Measurements from ENCODE around the gene LAMB1.
A peak's percentile ranks its signal among the peaks of the same experiment; 100 is the strongest.

Gene LAMB1

DNA sequence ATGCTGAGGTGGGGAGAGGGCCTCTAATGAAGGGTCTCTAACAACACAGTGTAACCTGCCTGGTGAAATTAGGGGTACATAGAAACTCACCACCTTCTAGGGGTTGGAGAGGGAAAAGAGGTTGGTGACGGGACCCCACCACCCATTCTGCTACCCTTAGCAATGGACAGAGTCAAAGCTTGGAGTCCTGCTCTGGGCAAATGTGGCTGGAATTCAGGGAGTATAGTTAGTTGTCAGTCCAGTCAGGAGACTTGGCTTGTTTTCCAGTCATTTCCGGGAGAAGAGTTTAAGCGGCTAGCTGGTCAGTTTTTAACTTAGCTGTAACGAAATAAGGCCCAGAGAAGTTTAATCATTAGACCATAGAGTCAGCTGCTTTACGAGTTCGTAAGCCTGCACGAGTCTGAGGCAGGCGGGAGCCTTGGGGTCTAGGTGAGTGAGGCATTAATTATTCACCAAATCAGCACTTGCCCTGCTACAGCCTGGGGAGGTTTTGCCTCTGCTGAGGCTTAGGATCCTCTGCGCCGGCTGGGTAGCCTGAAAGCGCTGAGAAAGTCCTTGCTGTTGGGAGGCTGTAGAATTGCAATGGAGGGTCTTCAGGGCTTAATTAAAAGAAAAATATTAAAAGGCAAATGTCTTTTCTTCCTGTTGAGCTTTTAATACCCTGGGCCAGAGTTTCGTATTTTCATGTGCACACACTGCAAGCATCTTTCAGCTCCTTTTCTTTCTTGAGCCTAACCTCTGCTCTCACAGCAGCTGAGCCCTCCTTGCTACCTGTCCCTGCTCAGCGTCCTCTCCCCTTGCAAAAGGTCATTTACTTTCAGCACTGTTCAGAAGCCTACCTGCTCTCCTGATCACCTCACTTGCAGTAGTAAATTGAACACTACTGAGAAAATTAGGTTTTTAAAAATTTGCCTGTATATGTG is 1.5 kb upstream of the LAMB1 start:
- TF ChIP-seq, protein P1, sequence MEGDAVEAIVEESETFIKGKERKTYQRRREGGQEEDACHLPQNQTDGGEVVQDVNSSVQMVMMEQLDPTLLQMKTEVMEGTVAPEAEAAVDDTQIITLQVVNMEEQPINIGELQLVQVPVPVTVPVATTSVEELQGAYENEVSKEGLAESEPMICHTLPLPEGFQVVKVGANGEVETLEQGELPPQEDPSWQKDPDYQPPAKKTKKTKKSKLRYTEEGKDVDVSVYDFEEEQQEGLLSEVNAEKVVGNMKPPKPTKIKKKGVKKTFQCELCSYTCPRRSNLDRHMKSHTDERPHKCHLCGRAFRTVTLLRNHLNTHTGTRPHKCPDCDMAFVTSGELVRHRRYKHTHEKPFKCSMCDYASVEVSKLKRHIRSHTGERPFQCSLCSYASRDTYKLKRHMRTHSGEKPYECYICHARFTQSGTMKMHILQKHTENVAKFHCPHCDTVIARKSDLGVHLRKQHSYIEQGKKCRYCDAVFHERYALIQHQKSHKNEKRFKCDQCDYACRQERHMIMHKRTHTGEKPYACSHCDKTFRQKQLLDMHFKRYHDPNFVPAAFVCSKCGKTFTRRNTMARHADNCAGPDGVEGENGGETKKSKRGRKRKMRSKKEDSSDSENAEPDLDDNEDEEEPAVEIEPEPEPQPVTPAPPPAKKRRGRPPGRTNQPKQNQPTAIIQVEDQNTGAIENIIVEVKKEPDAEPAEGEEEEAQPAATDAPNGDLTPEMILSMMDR (IDR thresholded peaks at IDR 0.05; ENCODE audit: insufficient read depth, low read length, missing control alignments) = no peak
- no peak overlapping the region; the same call in 1 of the 2 replicates for H3K4me3 ChIP-seq (ENCODE audit: low read depth, low read length)
- ChIA-PET POLR2A (interaction anchor here (0.7 to 2.9 kb wide), 2 partner anchors 10 to 56 kb away, joined by 3 to 12 read pairs; no protein-coding TSS in a partner anchor), CTCF (interaction anchor here (1.1 to 5.8 kb wide), 5 partner anchors 8 to 140 kb away, joined by 3 to 32 read pairs (median 6); no protein-coding TSS in a partner anchor)
- no peak for DNase-seq (ENCODE audit: low read depth, low spot score)

DNA sequence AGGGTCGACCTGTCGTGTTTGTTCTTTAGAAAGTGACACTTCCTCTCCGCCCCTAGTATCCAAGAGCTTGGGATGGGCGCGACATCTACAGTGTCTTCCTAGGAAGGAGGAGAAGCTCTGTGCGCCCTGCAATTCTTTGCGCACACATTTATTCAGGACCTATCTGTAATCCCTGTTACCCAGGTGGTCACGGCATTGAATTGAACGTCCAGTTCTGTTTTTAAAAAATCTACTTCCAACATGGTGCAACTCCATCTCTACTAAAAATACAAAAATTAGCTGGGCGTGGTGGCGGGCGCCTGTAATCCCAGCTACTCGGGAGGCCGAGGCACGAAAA is 606 bp upstream of the LAMB1 start:
- TF ChIP-seq, protein P1 (IDR thresholded peaks at IDR 0.05; ENCODE audit: insufficient read depth, low read length, missing control alignments) = no peak
- DNase-seq (ENCODE audit: low read depth, low spot score) = no peak
- H3K4me3 ChIP-seq (ENCODE audit: low read depth, low read length) = peak overlapping the region; percentile 82
- CTCF ChIA-PET = interaction anchor here (1.1 to 5.8 kb wide), 4 partner anchors 9 to 141 kb away, joined by 3 to 32 read pairs (median 4); no protein-coding TSS in a partner anchor
- POLR2A ChIA-PET = interaction anchor here (2.9 kb wide), 1 partner anchor 11 kb away, joined by 12 read pairs; no protein-coding TSS in a partner anchor

DNA sequence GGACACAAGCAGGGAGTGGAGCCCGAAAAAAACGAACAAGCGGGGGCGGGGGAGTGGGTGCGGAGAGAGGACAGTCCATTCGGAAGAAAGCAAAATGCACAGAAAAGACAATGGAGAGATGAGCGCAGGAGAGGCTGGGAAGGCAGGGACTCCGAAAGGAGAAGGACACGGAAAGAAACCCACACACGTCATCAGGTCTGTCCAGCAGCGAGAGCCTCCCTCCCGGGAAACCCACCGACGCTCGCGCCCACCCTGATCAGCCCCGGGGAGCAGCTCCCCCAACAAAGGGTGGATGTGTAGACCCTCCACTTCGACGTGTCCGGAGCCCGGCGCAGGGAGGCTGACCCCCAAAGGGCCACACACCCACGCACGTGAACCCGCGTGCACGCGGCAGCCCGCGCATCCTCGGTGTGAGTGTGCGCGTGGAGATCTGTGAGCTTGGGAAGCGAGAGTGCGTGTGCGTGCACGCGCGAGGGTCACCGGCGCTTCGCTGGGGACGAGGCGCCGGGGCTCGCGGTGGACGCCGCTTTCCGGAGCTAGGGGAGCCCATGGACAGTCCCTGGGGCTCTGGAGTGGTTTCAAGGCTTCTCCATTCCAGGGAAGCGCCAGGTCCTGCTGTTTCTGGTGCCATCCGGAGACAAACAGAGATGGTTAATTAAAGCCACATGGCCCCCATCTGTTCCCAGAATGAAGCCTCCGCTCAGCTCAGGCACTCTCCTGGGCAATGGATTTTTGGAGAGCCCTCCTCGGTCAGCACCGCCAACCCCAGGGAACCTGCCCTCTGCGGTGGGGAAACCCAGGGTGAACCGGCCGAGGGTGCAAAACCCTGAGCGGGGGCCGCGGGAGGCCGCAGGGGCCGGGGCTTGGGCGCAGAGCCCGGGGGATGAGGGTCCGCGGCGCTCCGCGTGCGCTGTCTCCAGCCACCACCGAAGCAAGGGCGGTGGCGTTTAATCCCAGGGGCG is 916 bp downstream of the LAMB1 start:
- CTCF ChIA-PET = interaction anchor here (0.5 to 5.8 kb wide), 6 partner anchors 12 to 144 kb away, joined by 3 to 33 read pairs (median 3); no protein-coding TSS in a partner anchor
- POLR2A ChIA-PET = interaction anchor here (0.7 to 2.9 kb wide), 4 partner anchors 13 to 599 kb away, joined by 4 to 12 read pairs (median 5); no protein-coding TSS in a partner anchor
- peak overlapping the region; percentile 82 for H3K4me3 ChIP-seq (ENCODE audit: low read depth, low read length)
- TF ChIP-seq, protein P1 (IDR thresholded peaks at IDR 0.05; ENCODE audit: insufficient read depth, low read length, missing control alignments) = no peak
- no peak for DNase-seq (ENCODE audit: low read depth, low spot score)

DNA sequence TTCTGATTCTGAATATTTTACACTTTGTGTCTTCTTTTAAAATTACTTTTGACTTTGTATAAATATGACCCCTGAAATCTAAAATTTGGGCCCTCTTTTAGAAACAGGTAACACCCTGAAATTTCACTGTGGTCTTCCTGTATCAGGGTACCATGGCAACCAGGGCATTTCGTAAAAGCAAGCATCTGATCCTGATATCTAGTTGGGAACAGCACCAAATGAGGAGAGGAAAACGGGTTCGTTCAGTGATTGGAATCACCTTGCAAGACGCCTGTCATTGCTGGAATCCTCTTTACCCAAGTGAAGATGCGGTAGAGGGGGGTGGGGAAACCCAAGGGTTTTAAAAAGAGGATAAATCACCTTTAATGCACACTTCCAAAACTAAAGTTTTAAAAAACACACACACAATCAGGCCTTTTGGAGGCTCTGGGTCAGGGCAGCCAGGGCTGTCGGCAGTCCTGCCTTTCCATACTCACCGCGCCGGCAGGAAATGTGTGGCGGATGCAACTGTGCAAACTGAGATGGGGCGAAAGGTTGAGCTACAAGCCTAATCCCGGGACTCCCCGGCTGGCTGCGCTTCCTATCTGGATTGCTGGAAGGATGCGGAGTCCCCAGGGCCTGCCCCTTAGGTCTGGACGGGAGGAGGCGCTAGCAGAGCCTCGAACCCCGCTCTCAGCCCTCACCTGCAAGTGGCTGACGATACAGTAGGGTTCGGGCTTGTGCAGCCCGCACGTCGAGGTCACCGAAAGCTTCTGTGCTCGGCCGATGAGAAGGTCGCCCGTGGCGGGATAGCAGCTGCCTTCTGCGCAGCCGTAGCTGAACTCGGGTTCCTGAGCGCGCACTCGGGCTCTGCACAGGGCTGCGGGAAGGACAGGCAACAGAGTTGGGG is 1.8 kb downstream of the LAMB1 start:
- CTCF ChIA-PET = interaction anchor here (0.5 to 5.8 kb wide), 5 partner anchors 10 to 145 kb away, joined by 3 to 33 read pairs (median 3); no protein-coding TSS in a partner anchor
- POLR2A ChIA-PET = interaction anchor here (0.7 to 1.9 kb wide), 4 partner anchors 49 to 598 kb away, joined by 4 to 5 read pairs (median 5); no protein-coding TSS in a partner anchor
- TF ChIP-seq, protein P1 (IDR thresholded peaks at IDR 0.05; ENCODE audit: insufficient read depth, low read length, missing control alignments) = peak; percentile 28
- DNase-seq (ENCODE audit: low read depth, low spot score) = no peak
- H3K4me3 ChIP-seq (ENCODE audit: low read depth, low read length) = peak overlapping the region; percentile 82

DNA sequence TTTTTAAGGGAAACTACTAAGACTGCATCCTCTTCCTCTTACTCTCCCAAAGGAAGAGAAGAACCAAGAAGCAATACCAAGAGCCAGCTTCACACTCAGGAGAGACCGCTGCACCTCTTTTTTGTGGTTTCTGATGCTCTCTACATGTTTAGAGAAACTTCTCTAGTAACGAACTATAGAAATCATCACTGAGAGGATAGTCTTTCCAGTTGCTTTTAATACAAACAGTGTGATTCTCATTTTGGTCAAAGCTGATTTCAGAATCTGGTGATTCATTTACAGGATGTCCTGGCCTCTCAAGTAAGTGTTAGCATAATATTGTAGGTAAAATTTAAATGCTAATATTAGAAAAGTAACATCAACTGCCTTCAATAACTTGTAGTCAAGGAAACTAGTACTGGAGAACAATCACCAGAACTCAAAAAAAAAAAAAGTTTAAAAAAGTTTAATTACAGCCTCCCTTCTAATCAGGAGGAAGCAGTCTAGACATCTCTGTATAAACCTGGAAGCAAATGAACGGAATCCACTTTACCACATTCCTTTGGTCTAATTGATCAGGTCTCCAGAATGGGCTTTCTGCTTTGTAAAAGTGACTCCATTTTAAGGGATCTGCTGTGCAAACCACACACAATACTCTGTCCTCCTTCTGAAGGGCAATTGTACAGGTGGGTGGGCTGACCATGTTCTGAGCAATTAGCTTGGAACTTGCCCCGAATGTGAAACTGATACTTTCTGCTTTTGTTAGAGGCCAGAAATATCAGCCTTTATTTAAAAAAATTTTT is 3.0 kb downstream of the LAMB1 start:
- no peak for DNase-seq (ENCODE audit: low read depth, low spot score)
- TF ChIP-seq, protein P1 (IDR thresholded peaks at IDR 0.05; ENCODE audit: insufficient read depth, low read length, missing control alignments) = no peak
- CTCF ChIA-PET = interaction anchor here (0.5 to 4.4 kb wide), 6 partner anchors 17 to 146 kb away, joined by 3 to 33 read pairs (median 4); no protein-coding TSS in a partner anchor
- POLR2A ChIA-PET = interaction anchor here (1.9 kb wide), 1 partner anchor 48 kb away, joined by 5 read pairs; no protein-coding TSS in a partner anchor
- peak overlapping the region; percentile 33 for H3K4me3 ChIP-seq (ENCODE audit: low read depth, low read length)
